GM21381 (cell line): ENCODE results near the gene ZBTB7B.
"Not testable (repeated sequence)": the region's sequence is repeated elsewhere in the genome, so short reads cannot be mapped to it uniquely, and the experiment has no call there.

Experiments used
- ATAC-seq: cut with Tn5 transposase; IDR thresholded peaks from one replicate; pipeline ENCODE4 v1.9.1; 2021; ENCODE audit warnings: mild to moderate bottlenecking, moderate library complexity; ENCODE audit not compliant: unreplicated experiment

ZBTB7B gene

DNA sequence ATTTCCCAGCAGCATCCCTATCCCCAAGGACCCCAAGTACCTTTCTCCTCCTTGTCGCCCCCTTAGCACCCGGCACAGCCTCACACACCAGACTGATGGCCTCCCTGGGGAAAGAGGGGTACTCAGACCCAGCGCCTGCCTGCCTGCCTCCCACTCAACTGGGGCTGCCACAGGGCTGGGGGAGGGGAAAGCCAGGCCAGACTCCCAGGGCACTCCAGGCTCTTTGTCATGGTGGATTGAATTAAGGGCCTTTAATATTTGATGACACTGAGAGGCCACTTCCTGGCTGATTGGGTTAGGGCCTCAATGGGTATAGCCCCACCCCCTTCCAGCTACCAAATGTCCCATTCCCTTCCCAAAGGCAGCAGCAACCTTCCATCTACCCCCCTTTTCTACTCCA is 33.9 kb upstream of the ZBTB7B start:
- no peak for ATAC-seq

DNA sequence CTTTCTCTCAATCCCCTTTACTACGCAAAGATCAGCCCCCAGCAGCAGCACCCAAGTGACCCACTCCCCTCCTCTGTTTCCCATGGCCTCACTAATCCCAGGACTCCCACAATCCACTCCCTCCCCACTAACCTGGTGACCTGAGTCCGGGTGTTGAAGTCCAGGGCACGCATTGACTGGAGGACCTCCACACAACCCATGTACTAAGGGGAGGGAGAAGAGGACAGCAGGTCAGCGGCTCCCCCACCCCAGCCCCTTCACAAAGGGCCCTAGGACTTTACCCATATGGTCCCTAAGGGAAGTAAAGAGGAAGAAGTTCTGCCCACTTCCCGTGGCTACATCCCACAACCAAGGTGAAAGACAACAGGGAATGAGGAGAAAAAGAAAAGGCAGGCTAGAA is 33.4 kb upstream of the ZBTB7B start:
- no peak for ATAC-seq

DNA sequence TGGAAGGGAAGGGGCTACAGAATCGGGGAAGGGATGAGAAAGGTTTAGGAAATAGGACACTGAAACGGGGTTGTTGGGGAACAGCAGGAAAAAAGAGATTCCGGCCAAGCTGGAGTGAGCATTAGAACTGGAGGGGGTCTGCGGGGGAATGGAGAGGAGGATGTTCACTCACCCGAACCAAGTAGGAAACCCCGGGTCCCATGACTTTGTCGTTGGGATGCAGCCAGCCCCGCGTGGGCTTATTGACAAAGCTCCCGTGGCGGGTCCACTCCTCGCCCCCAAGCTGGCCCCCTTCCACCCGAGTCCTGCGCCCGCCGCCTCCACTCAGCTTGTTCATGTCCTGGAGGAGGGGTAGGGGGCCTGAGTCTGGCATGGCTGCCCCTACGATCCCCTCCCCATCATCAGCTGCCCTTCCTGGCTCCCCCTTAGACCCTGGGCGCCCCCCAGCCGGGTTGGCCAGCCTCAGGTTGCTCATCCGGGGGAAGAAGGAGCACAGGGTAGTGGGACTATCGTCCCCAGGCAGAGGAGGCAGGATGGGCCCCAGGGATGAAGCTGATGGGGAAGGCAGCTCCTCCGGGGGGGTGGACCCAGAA is 32.6 kb upstream of the ZBTB7B start:
- ATAC-seq: no peak

DNA sequence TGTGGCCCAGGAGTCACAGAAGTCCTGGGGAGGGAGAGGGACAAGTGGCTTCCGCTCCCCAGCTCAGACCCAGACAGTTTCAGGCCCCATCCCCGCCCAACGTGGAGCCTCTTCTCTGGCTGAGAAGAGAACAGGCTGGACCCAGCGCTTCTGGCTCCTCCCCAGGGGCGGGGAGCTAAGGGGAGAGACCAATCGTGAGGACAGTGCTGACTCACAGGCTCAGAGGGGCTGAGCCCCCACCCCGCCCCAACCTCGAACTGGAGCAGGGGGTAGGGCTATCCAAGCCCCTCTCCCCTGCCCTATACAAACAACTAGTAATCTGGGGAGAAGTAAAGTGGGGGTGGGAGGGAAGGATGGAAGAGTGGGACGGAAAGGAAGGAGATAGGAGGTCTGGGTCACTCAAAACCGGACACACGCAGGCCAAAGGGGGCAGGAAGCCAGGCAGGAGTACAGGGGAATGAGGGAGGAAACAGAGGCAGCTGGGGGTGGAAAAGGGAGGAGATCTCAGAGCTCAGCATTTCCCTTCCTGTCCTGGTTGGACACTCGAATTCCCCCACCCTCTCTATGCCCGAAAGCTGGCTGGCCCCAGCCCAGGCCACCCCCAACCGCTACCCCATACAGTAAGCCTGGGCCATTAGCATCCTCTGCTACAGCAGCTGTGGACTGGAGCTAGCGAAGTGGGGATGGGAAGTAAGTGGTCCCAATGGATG is 31.8 kb upstream of the ZBTB7B start, which contains the start of gene SHC1:
SHC1 (minus strand) TSS at position 117 of the 710 bp plus-strand sequence. CDS start 221 bp downstream, outside the sequence.
- no peak for ATAC-seq

DNA sequence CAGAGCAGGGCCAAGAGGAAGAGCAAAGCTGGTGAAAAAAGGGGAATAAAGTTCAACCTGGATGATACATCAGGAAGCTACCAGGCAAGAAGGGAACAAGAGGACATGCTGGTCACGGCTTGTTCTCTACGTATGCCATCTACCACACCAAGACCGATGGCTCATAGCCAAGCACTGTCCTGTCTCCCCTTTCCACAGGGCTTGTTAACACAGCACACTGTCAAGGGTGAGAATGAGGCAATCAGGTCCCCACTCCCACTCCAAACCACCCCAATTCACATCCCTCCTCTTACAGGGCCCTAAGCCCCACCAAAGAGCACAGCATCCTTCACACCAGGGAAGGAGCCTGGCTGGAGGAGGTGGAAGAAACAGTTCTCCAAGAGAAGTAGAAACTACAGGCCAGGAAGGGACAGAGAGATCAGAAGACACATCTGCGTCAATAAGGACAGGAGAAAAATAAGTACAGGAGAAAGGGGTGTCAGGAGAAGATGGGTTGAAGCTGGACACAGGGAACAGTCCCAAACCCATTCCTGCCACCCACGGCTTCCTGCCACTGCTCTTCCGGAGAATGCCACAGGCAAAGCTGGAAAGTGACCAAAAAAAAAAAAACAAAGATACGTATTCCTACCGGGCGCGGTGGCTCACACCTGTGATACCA is 31.1 kb upstream of the ZBTB7B start:
- no peak for ATAC-seq

DNA sequence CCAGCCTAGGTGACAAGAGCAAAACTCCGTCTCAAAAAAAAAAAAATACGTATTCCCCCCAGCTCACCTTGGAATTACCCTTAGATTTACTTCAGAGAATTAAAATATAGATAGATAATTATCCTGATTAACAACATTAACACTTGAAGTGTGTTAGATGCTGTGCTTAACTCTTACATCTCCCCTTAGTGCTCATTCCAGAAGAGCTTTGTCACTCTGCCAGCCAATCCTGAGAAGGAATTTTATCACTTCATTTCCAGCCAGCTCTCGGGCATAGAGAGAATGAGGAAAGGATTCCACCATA is 30.4 kb upstream of the ZBTB7B start:
- no peak for ATAC-seq

DNA sequence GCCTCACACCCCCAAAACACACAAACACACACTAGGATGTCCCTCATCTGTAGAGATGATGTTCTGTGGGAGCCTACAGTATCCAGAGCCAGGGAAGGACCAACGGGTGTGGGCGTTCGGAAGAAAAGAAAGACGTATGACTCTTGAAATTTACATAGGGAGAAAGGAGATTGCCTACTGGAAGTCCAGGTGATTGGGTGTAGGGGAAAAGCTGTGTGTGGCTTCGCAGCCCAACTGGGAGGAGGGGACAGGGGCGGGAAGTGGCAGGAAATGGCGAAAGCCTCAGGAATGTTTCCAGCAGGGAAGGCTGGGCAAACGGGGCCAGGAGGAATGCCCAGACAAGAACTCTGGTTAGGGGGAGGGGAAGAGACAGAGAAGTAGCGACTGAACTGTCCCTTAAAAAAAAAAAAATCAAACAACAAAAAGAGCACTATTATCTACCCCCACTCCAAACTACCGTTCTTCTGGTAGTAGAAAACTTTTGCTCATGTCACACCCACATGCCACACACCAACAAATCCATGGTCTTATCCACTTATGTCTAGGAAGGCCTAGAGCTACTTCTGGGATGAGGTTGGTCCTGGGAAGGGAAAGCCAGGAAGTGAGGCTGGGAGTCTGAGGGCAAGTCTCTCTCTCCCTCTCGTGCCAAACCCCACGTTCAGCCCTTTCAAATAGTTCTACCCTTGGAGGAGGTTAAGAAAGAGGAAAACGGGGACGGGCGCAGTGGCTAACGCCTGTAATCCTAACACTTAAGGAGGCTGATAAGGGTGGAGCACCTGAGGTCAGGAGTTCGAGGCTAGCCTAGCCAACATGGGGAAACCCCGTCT is 29.9 kb upstream of the ZBTB7B start:
- ATAC-seq: no peak

DNA sequence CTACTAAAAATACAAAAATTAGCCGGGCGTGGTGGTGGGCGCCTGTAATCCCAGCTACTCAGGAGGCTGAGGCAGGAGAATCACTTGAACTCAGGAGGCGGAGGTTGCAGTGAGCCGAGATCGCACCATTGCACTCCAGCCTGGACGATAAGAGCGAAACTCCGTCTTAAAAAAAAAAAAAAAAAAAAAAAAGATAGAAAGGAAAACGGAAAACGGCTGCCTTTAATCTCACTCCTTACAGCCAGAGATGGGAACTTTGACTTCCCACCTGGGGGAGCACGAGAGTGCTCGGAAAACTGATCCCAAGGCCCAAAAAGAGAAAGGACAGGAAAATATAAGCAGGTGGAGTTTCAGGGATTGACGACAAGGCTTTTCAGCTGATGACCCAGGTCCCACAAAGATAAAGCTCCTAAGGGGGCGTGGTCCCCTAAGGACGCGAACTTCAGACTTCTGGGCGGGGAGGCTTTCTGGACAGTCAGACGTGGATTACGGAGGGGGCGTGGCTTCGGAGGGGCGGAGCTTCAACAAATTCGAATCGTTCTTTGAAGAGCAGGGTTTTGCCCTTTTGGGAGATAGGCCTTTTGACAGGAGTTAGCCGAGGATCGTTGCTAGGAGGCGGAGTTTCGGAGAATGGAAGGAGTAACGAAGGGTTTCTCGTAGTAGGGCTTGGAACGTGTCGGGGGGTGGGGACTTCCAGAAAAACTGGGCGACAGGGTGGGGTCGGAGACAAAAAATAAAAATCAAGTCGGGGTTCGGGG is 29.1 kb upstream of the ZBTB7B start:
- ATAC-seq: no peak

DNA sequence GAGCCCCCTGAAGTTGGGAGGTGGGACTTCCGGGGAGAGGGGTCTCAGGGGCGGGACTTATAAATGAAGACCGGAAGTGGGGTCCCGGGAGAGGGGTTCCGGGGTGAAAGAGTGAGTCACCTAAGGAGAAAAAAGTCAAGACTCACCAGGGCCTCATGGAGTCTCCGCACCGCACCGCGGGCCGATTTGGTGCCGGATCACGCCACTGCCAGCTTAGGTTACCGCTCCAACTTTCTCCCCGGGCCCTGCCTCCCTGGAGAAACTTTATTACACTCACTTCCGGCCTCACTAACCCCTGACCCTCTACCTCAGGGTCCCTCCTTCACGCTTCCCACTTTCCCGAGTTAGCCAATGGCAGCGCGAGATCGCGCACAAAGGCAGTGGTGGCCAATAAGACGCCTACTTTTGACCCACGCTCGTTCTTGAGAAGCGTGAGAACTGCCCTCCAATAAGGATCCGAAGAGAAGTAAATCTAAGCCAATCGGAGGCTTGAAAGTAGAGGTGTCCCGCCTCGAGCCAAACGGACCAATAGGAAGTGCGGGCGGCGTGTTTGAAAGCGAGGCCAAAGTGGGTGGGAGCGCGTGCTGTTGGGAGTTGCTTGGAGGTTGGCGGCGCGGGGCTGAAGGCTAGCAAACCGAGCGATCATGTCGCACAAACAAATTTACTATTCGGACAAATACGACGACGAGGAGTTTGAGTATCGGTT is 28.3 kb upstream of the ZBTB7B start, which contains the start of gene CKS1B:
CKS1B (plus strand) TSS at position 580 of the 706 bp plus-strand sequence; CDS start at position 645, 65 bp downstream.
- peak; percentile 76 for ATAC-seq

DNA sequence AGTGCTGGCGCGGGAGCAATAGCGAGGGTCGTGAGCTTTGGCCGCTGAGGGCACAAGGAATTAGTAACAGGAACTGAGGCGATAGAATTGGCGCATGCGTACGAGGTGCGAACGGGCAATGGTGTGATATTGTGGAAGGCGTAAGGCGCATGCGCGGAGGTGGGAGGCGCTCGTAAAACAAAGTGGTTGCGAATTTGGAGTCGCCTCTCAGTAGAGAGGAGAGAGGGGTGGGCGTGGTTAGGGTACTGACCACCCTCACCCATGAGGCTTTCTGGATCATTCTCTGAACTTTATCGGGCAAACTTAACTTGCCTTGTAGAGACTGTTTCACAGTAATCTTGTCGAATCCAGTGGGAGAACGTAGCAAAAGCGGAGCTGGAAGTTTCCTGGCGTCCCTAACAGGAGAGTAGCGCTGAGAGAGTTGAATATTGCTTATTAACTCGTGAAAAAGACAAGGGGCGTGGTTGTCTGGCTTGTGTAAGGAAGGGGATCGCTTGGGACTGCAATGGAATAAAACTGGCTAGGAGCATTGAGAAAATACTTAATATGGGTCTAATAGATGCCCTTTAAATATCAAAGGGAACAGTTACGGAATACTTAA is 27.7 kb upstream of the ZBTB7B start:
- ATAC-seq: peak; percentile 36

DNA sequence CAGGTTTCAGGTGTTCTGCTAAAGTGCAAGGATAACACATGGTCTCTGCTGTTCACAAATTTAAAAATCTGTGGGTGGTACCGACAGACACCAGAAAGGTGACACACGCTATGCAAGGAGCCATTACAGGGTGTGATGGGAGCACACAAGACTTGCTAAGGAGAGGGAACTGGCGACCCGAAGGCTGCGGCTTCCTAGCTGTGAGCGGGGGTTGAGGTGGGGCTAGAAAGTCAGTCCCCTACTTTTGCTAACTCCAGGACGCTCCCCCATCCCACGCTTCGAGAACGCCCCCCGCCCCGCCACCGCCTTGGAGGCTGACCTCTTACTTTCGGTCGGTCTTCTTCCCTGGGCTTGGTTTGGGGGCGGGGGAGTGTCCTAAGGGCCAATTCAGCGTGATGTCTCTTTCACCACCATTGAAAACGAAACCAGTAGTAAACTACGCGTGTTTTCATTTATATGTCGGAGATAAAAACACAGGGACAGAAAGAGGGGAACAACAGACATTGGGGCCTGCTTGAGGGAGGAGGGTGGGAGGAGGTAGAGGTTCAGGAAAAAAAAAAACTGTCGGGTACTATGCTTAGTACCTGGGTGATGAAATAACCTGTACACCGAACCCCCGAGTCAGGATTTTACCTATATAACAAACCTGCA is 27.1 kb upstream of the ZBTB7B start:
- no peak for ATAC-seq

DNA sequence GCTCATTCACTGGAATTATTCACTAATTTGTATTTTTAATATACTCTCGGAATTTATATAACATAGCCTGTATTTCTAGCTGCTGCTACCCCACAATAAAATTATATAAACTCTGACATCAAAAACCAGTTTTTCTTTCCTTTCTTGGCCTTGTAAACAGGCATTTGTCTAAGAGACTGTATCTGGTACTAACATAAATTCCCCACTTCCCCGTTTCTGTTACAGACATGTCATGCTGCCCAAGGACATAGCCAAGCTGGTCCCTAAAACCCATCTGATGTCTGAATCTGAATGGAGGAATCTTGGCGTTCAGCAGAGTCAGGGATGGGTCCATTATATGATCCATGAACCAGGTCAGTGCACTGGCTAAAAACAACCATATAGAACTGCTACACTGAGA is 24.8 kb upstream of the ZBTB7B start:
- not testable (repeated sequence) for ATAC-seq

DNA sequence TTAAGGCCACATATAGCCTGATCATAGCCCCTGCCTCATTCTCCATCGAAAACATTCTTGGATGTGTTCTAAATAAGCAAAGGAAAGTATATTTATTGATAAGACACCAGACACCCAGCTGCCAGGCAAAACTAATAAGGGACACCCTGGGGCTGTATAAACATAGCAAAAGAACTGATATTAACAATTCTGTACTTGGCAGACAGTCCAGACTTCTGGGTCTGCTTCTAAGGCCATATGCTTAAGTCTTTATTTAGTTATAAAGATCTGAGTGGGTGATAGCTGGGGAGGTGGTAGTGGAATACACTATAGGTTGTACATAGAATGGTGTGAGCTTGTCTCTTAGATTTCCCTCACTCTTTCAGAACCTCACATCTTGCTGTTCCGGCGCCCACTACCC is 24.2 kb upstream of the ZBTB7B start:
- no peak for ATAC-seq

DNA sequence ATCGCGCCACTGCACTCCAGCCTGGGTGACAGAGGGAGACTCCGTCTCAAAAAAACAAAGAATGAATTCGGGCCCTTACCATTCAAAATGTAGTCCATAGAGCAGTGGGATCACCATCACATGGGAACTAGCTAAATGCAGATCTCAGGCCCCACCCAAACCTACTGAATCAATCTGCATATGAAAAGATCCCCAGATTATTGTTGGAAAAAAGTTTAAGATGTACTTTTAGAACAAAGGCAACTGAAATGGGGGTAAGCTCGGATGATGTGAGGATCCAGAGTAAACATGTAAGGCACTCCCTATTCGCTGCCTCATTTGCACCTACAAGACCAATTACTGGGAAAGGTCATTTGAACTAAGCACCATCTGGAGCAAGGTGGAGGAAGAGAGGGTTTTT is 20.3 kb upstream of the ZBTB7B start:
- no peak for ATAC-seq

DNA sequence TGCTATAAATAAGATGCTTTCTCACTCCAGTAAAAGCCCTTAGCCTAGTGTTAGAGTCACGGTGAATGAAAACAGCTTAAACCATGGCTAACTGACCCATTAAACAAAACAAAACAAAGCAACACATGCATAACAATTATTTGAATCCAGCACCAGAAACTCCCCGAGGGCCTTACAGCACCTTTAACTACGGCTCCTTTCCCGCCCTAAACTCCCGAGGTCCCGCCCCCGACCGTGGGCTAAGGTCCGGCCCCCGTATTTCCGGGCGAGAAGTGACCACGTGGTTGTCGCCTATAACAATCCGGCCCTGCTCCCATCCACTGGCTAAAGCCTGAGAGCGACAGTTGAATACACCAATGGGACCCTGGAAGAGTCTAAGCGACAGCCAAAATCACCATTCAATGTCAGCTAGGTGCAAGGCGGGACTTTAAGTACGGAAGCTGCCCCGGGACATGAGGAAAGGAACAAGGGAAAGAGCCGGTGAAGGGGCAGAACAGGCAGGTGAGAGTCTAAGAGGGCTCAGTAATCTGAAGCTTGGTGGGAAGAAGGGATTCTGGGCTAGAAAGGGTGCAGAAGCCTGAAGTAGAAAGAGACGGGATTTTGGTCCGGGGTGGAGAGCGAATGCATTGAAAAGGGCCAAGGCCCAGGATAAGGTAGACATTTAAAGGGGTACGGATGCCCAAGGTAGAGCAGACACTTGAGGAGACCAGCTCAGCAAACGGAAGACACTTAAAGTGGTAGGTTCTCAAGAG is 19.5 kb upstream of the ZBTB7B start, which contains the start of gene FLAD1:
FLAD1 (plus strand) TSS at position 448 of the 752 bp plus-strand sequence. CDS start 351 bp downstream, outside the sequence.
- peak; percentile 99 for ATAC-seq

DNA sequence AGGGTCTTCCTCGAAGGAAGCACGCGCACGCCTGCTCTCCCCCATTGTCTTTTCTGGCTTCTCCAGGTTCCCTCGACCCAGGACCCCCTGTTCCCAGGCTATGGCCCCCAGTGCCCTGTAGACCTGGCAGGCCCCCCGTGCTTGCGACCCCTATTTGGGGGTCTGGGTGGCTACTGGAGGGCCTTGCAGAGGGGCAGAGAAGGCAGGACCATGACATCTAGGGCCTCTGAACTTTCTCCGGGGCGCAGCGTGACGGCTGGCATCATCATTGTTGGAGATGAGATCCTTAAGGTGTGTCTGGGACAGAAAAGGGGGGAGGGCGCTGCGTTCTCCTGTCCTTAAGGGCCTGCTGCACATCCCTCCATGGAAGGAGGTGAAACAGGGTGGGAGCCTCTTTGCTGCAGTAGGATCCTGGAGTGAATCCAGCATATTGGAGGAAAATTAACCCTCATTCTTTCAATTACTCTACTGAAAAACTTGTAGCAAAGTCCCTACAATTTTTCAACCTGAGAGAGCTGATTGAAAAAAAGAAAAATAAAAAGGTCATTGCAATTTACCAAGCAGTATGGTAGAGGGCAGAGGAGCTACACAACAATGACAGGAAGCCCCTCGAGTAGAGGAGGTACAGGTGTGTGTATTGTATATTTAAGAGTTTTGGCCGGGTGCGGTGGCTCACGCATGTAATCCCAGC is 18.7 kb upstream of the ZBTB7B start:
- no peak for ATAC-seq

DNA sequence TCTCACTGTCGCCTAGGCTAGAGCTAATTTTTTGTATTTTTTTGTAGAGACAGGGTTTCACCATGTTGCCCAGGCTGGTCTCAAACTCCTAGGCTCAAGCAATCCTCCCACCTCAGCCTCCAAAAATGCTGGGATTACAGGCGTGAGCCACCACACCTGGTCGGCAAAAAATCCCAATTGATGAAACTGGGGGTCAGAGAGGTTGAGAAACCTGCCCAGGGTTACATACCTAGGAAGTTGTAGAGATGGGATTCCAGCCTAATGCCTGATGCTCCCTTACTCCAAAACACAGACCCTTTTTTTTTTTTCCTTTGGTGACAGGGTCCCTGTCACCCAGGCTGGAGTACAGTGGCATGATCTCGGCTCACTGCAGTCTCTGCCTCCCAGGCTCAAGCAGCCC is 15.9 kb upstream of the ZBTB7B start:
- not testable (repeated sequence) for ATAC-seq

DNA sequence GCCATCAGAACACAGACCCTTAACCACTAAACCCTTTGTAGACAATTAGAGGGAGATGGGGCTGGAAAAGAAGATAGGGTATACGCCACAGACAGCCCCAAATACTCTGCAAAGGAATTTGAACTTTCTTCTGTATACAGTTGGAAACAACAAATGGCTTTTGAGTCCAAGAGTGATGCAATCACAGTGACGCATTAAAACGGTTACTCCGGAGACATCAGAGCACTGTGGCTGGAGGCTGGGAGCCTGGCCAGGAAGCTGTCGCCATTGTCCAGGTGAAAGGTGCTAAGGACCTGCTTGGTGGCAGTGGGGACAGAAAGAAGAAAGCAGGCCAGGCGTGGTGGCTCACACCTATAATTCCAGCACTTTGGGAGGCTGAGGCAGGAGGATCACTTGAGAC is 15.3 kb upstream of the ZBTB7B start:
- no peak for ATAC-seq
